HCT116 (cell line): ENCODE data around the gene HMHB1. TPM values are rescaled to one million over a fixed set of nuclear protein-coding genes. Genes with fewer than 3 reads are reported as not detected.

Source experiments
- ATAC-seq: fragments of 200-7000 bp; cut with Tn5 transposase; 2 replicates; pipeline ENCODE4 v1.9.1; 2020; ENCODE audit warnings: mild to moderate bottlenecking, moderate library complexity
- BruUV-seq: library from RNA; stranded (reverse); fragments of 400-500 nt; replicated peaks from 2 replicates; lab custom pipeline; 2021; lab: Mats Ljungman, UMichigan
- CTCF ChIA-PET: fragments of 300-600 bp; sonication (Branson Sonifier 250); formaldehyde crosslinking; loops from one replicate; lab custom pipeline; 2021; ENCODE audit warnings: antibody characterized with exemption; lab: Charles Lee
- POLR2A ChIA-PET: fragments of 300-600, 350-600 bp; sonication (Branson Sonifier 250); formaldehyde crosslinking; loops from one replicate; lab custom pipeline; 2021; ENCODE audit warnings: antibody characterized with exemption; lab: Charles Lee
- RAD21 ChIA-PET, 2 experiments: fragments of 300-600 bp; sonication (Branson Sonifier 250); formaldehyde crosslinking; loops; one replicate each; lab custom pipeline; 2023; ENCODE audit warnings: low total read pairs in 2 of 2; ENCODE audit not compliant: uncharacterized antibody in 2 of 2, unreplicated experiment in 2 of 2, low non-redundant PET in 1 of 2; lab: Charles Lee
- DNase-seq: peaks from one replicate; pipeline ENCODE4 v3.0.0-alpha.2; 2010; ENCODE audit warnings: low read depth, low spot score
- H2AFZ ChIP-seq: fragments of 200-600 bp; shearing (Covaris generic), sonication (generic); 2 replicates; pipeline ENCODE4 v1.6.1; 2017; ENCODE audit warnings: low read depth, mixed run types, mixed read lengths, antibody characterized with exemption, low read length; ENCODE audit not compliant: poor library complexity, severe bottlenecking
- H3K27ac ChIP-seq: 2 replicates; pipeline ENCODE4 v1.5.1; 2012; ENCODE audit warnings: low read depth, low read length
- H3K27me3 ChIP-seq: fragments of 200-600 bp; sonication (generic); 2 replicates; pipeline ENCODE4 v1.6.1; 2016; ENCODE audit warnings: mixed run types, low read length, mixed read lengths; ENCODE audit not compliant: insufficient read depth
- H3K36me3 ChIP-seq, 2 experiments: fragments of 200-500 bp in 1 of 2; fragments of 200-600 bp in 1 of 2; sonication (Bioruptor generic) in 1 of 2; sonication (generic) in 1 of 2; 2 replicates each; pipeline versions ENCODE4 v1.5.1 to v1.6.1; 2014 to 2016; ENCODE audit warnings: low read length in 2 of 2, inconsistent platforms in 1 of 2, mixed read lengths in 1 of 2, mixed run types in 1 of 2; ENCODE audit not compliant: insufficient read depth in 2 of 2, control insufficient read depth in 1 of 2
- H3K4me1 ChIP-seq, 2 experiments: fragments of 200-600 bp in 1 of 2; sonication (generic) in 1 of 2; 2 replicates each; pipeline versions ENCODE4 v1.5.1 to v1.6.1; 2012 to 2017; ENCODE audit warnings: low read length in 2 of 2, inconsistent platforms in 1 of 2, mild to moderate bottlenecking in 1 of 2, mixed read lengths in 1 of 2, mixed run types in 1 of 2, moderate library complexity in 1 of 2; ENCODE audit not compliant: insufficient read depth in 2 of 2, control insufficient read depth in 1 of 2
- H3K4me2 ChIP-seq: fragments of 200-600 bp; sonication (generic); 2 replicates; pipeline ENCODE4 v1.6.1; 2017; ENCODE audit warnings: mixed run types, low read length, mixed read lengths
- H3K4me3 ChIP-seq, 2 experiments: fragments of 200-600 bp in 1 of 2; sonication (generic) in 1 of 2; replicated peaks in 1 of 2; 2 replicates each; pipeline ENCODE4 v1.5.1; 2011 to 2016; ENCODE audit warnings: low read length in 2 of 2, control low read depth in 1 of 2, low read depth in 1 of 2, mild to moderate bottlenecking in 1 of 2, mixed read lengths in 1 of 2, mixed run types in 1 of 2
- H3K79me2 ChIP-seq: fragments of 200-600 bp; sonication (generic); 2 replicates; pipeline ENCODE4 v1.6.1; 2017; ENCODE audit warnings: mild to moderate bottlenecking, mixed run types, low read length, moderate library complexity, mixed read lengths; ENCODE audit not compliant: insufficient read depth
- H3K9ac ChIP-seq: fragments of 200-600 bp; sonication (generic); 2 replicates; pipeline ENCODE4 v1.6.1; 2016; ENCODE audit warnings: low read length, mixed read lengths
- H3K9me2 ChIP-seq: fragments of 200-600 bp; sonication (generic), shearing (Covaris generic); 2 replicates; pipeline ENCODE4 v1.6.1; 2017; ENCODE audit warnings: mixed run types, mild to moderate bottlenecking, moderate library complexity; ENCODE audit not compliant: insufficient read depth
- H3K9me3 ChIP-seq, 2 experiments: fragments of 200-500 bp in 1 of 2; fragments of 200-600 bp in 1 of 2; sonication (Bioruptor generic) in 1 of 2; sonication (generic) in 1 of 2; 2 replicates each; pipeline ENCODE4 v1.6.1; 2014 to 2017; ENCODE audit warnings: low read length in 2 of 2, mixed read lengths in 2 of 2, inconsistent platforms in 1 of 2, low read depth in 1 of 2, mild to moderate bottlenecking in 1 of 2, mixed run types in 1 of 2, moderate library complexity in 1 of 2; ENCODE audit not compliant: control insufficient read depth in 1 of 2, insufficient read depth in 1 of 2
- H4K20me1 ChIP-seq: fragments of 200-600 bp; sonication (generic), shearing (Covaris generic); 2 replicates; pipeline ENCODE4 v1.6.1; 2017; ENCODE audit warnings: mixed run types, mild to moderate bottlenecking, moderate library complexity; ENCODE audit not compliant: insufficient read depth
- CBX3 ChIP-seq: IDR thresholded peaks from 2 replicates; pipeline ENCODE4 v1.6.1; 2012; ENCODE audit warnings: low read depth
- EGR1 ChIP-seq: IDR thresholded peaks from 2 replicates; pipeline ENCODE4 v1.6.1; 2012; ENCODE audit warnings: low read depth
- ELF1 ChIP-seq: IDR thresholded peaks from 2 replicates; pipeline ENCODE4 v1.6.1; 2012; ENCODE audit warnings: low read depth, borderline replicate concordance
- EZH2phosphoT487 ChIP-seq: fragments of 200-600 bp; IDR thresholded peaks from 2 replicates; pipeline ENCODE4 v1.6.1; 2018; ENCODE audit warnings: antibody characterized with exemption, borderline replicate concordance
- FOSL1 ChIP-seq: IDR thresholded peaks from 2 replicates; pipeline ENCODE4 v1.6.1; 2012; ENCODE audit warnings: low read depth
- JUND ChIP-seq: IDR thresholded peaks from 2 replicates; pipeline ENCODE4 v1.6.1; 2012
- POLR2A ChIP-seq: IDR thresholded peaks from 2 replicates; pipeline ENCODE4 v1.7.0; 2011; ENCODE audit warnings: borderline replicate concordance; ENCODE audit not compliant: insufficient read depth, insufficient read length; ENCODE audit errors: extremely low read depth
- RAD21 ChIP-seq: IDR thresholded peaks from 2 replicates; pipeline ENCODE4 v1.6.1; 2012; ENCODE audit warnings: low read depth, mild to moderate bottlenecking
- SIN3A ChIP-seq: IDR thresholded peaks from 2 replicates; pipeline ENCODE4 v1.6.1; 2012; ENCODE audit warnings: low read depth
- SP1 ChIP-seq: IDR thresholded peaks from 2 replicates; pipeline ENCODE4 v1.6.1; 2012; ENCODE audit warnings: low read depth
- YY1 ChIP-seq: IDR thresholded peaks from 2 replicates; pipeline ENCODE4 v1.6.1; 2011; ENCODE audit warnings: low read length, low read depth, moderate library complexity, mild to moderate bottlenecking; ENCODE audit not compliant: insufficient replicate concordance; ENCODE audit errors: extremely low read depth
- ZFX ChIP-seq: fragments of 450-650 bp; IDR thresholded peaks from 2 replicates; pipeline ENCODE4 v1.6.1; 2017
- intact Hi-C: fragments of 100-400 bp; cut with micrococcal nuclease; formaldehyde crosslinking; loops from 2 replicates; pipeline ENCODE4 v1.10.0; 2022
- total RNA-seq: library from RNA; stranded (reverse); gene quantifications from one replicate; pipeline ENCODE4 v1.2.1, GENCODE V29; 2021; ENCODE audit not compliant: unreplicated experiment
- TF ChIP-seq, protein P1 (sequence below), 3 experiments: fragments of 200-600 bp in 1 of 3; sonication (generic) in 1 of 3; IDR thresholded peaks in 2 of 3; conservative IDR thresholded peaks in 1 of 3; 2 replicates each; pipeline ENCODE4 v1.5.1; 2012 to 2017; ENCODE audit warnings: low read depth in 2 of 3, low read length in 2 of 3, antibody characterized with exemption in 1 of 3, borderline replicate concordance in 1 of 3, control low read depth in 1 of 3, mild to moderate bottlenecking in 1 of 3, mixed read lengths in 1 of 3, mixed run types in 1 of 3, moderate library complexity in 1 of 3; ENCODE audit not compliant: insufficient read depth in 1 of 3
- TF ChIP-seq, protein P2 (sequence below): IDR thresholded peaks from 2 replicates; pipeline ENCODE4 v1.6.1; 2012
- TF ChIP-seq, protein P3 (sequence below): IDR thresholded peaks from 2 replicates; pipeline ENCODE4 v1.6.1; 2011; ENCODE audit warnings: mild to moderate bottlenecking, low read length, moderate library complexity; ENCODE audit not compliant: insufficient replicate concordance; ENCODE audit errors: extremely low read depth

HMHB1 gene
- total RNA-seq, 1 experiment from 2014 or later, result not detected

DNA sequence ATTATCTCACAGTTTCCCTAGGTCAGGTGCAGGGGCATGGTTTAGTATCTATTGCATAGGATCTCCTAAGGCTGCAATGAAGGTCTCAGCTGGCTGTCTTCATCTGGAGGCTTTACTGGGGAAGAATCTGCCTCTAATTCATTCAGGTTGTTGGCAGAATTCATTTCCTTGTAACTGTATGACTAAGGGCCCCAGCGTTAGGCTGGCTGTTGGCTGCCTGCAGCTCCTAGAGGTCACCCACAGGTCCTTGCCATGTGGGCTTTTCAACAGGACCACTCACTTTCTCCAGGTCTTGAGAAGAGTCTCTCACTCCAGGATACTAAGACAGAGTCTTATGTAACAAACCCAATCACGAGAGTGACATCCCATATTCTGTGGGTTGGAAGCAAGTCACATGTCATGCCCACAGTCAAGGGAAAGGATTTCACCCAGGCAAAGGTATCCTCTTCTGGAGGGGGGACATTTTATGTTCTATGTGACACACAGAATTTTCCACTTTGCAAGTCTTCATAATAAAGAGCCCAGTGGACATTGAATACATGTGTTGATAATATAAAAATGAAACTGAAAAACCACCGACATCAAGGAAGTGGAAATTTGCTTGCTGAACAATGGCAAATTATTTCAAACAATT, 38.2 kb downstream of the HMHB1 start:
- Histone ChIP-seq H3K4me2 (no peak overlapping the region), H3K27me3 (no peaks in the 10 kb centered on the region), H3K27ac (no peak overlapping the region), H4K20me1 (no peaks in the 10 kb centered on the region), H3K4me3 (no peak overlapping the region), H3K9me2 (no peaks in the 10 kb centered on the region; the same call in 1 of the 2 replicates), H2AFZ (no peak overlapping the region), H3K9me3 (no peaks in the 10 kb centered on the region), H3K36me3 (no peaks in the 10 kb centered on the region), H3K4me1 (no peaks in the 10 kb centered on the region), H3K9ac (no peak overlapping the region), H3K79me2 (no peaks in the 10 kb centered on the region)
- TF ChIP-seq ELF1 (no peak), CBX3 (no peak), ZFX (no peak), RAD21 (no peak), JUND (no peak)
- TF ChIP-seq, protein P1, sequence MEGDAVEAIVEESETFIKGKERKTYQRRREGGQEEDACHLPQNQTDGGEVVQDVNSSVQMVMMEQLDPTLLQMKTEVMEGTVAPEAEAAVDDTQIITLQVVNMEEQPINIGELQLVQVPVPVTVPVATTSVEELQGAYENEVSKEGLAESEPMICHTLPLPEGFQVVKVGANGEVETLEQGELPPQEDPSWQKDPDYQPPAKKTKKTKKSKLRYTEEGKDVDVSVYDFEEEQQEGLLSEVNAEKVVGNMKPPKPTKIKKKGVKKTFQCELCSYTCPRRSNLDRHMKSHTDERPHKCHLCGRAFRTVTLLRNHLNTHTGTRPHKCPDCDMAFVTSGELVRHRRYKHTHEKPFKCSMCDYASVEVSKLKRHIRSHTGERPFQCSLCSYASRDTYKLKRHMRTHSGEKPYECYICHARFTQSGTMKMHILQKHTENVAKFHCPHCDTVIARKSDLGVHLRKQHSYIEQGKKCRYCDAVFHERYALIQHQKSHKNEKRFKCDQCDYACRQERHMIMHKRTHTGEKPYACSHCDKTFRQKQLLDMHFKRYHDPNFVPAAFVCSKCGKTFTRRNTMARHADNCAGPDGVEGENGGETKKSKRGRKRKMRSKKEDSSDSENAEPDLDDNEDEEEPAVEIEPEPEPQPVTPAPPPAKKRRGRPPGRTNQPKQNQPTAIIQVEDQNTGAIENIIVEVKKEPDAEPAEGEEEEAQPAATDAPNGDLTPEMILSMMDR (IDR thresholded peaks at IDR 0.05 in 2 of 3, conservative IDR thresholded peaks at IDR 0.05 in 1 of 3; ENCODE audit: borderline replicate concordance in 1 of 3, insufficient read depth in 1 of 3, low read depth in 2 of 3, low read length in 2 of 3), result no peak
- DNase-seq (no peak), ATAC-seq (no peak)
- intact Hi-C loops, result no loop called here
- RAD21 ChIA-PET, result no interaction called here
- no TSS peak for BruUV-seq
- POLR2A ChIA-PET, result no interaction called here
- CTCF ChIA-PET, result no interaction called here

DNA sequence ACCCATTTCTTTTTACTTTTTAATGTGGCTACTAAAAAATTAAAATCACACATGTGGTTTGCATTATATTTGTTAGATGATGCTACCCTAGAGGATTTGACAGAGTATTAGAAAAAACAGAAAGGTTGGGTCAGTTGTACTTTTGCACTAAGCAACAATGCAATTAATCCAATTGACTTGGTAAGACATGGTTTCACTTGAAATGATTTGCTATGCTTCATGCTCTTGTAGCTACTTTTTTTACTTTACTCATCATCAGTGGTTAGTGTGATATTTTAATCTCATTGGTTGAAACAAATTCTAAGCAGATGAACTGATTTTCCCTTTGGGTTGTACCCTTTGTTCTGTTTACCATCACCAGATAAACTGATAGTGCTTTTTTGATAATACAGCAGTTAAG, 39.4 kb downstream of the HMHB1 start:
- no peak for ATAC-seq
- intact Hi-C loops, result no loop called here
- H4K20me1 ChIP-seq, result no peaks in the 10 kb centered on the region
- H3K9ac ChIP-seq, result no peak overlapping the region
- H3K79me2 ChIP-seq, result no peaks in the 10 kb centered on the region
- RAD21 ChIA-PET, result no interaction called here
- CTCF ChIA-PET, result no interaction called here
- H3K27ac ChIP-seq, result no peak overlapping the region
- H3K4me3 ChIP-seq, result no peak overlapping the region
- H3K4me1 ChIP-seq, result no peaks in the 10 kb centered on the region
- DNase-seq, result no peak
- no peak for TF ChIP-seq SP1
- TF ChIP-seq, protein P2, sequence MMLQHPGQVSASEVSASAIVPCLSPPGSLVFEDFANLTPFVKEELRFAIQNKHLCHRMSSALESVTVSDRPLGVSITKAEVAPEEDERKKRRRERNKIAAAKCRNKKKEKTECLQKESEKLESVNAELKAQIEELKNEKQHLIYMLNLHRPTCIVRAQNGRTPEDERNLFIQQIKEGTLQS, result no peak
- no peak for TF ChIP-seq YY1
- no peak for TF ChIP-seq POLR2A
- TF ChIP-seq RAD21, result no peak
- TF ChIP-seq FOSL1, result no peak
- no peak for TF ChIP-seq CBX3
- TF ChIP-seq EGR1, result no peak
- no peak for TF ChIP-seq EZH2phosphoT487
- TF ChIP-seq, protein P3, sequence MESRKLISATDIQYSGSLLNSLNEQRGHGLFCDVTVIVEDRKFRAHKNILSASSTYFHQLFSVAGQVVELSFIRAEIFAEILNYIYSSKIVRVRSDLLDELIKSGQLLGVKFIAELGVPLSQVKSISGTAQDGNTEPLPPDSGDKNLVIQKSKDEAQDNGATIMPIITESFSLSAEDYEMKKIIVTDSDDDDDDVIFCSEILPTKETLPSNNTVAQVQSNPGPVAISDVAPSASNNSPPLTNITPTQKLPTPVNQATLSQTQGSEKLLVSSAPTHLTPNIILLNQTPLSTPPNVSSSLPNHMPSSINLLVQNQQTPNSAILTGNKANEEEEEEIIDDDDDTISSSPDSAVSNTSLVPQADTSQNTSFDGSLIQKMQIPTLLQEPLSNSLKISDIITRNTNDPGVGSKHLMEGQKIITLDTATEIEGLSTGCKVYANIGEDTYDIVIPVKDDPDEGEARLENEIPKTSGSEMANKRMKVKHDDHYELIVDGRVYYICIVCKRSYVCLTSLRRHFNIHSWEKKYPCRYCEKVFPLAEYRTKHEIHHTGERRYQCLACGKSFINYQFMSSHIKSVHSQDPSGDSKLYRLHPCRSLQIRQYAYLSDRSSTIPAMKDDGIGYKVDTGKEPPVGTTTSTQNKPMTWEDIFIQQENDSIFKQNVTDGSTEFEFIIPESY, result no peak
- no peak for TF ChIP-seq SIN3A
- H3K27me3 ChIP-seq, result no peaks in the 10 kb centered on the region
- POLR2A ChIA-PET, result no interaction called here
- no peak overlapping the region for H2AFZ ChIP-seq
- no TSS peak for BruUV-seq
- H3K9me3 ChIP-seq, result no peaks in the 10 kb centered on the region
- no peaks in the 10 kb centered on the region for H3K9me2 ChIP-seq
- H3K4me2 ChIP-seq, result no peak overlapping the region
- H3K36me3 ChIP-seq, result no peaks in the 10 kb centered on the region
